Transverse colon (tissue), 4 donors: ENCODE results near the gene NCAPD2. TPM values are rescaled to one million over a fixed set of nuclear protein-coding genes. Genes with fewer than 3 reads are reported as not detected.
"Not testable (repeated sequence)": the region's sequence is repeated elsewhere in the genome, so short reads cannot be mapped to it uniquely, and the experiment has no call there.

Source experiments
- DNase-seq: peaks from one replicate; pipeline ENCODE4 v3.0.0-alpha.2; 2019
- H3K27ac ChIP-seq, 4 donors: fragments of 200-600 bp; sonication (generic); 2 replicates each; pipeline ENCODE4 v1.5.1; 2016 to 2018; ENCODE audit warnings: inconsistent platforms in 4 of 4
- H3K27me3 ChIP-seq: fragments of 200-600 bp; sonication (generic); 2 replicates; pipeline ENCODE4 v1.5.1; 2017; ENCODE audit warnings: inconsistent platforms
- H3K36me3 ChIP-seq, 4 donors: fragments of 200-600 bp; sonication (generic); 2 replicates each; pipeline ENCODE4 v1.5.1; 2017 to 2019; ENCODE audit warnings: inconsistent platforms in 4 of 4
- H3K4me1 ChIP-seq, 4 donors: fragments of 200-600 bp; sonication (generic); 2 replicates each; pipeline ENCODE4 v1.5.1; 2017 to 2020; ENCODE audit warnings: inconsistent platforms in 4 of 4
- H3K4me3 ChIP-seq, 4 donors: fragments of 200-600 bp; sonication (generic); 1 replicate in 1 of 4; 2 replicates in 3 of 4; pipeline versions ENCODE4 v1.5.1 to v1.6.1; 2017 to 2019; ENCODE audit warnings: inconsistent platforms in 4 of 4
- H3K9me3 ChIP-seq, 2 donors: fragments of 200-600 bp; sonication (generic); 2 replicates each; pipeline ENCODE4 v1.5.1; 2017 to 2019; ENCODE audit warnings: inconsistent platforms in 2 of 2
- CTCF ChIP-seq, 5 experiments: fragments of 200-600 bp in 3 of 5; fragments of 450-650 bp in 2 of 5; sonication (generic) in 3 of 5; IDR thresholded peaks; 1 replicate in 2 of 5; 2 replicates in 3 of 5; pipeline ENCODE4 v1.5.1; 2016 to 2017; ENCODE audit warnings: antibody characterized with exemption in 5 of 5, inconsistent platforms in 3 of 5, mild to moderate bottlenecking in 2 of 5, moderate library complexity in 1 of 5
- EP300 ChIP-seq: sonication (generic); formaldehyde crosslinking; IDR thresholded peaks from one replicate; pipeline ENCODE4 v1.6.1; 2017; ENCODE audit warnings: antibody characterized with exemption, low read depth
- POLR2A ChIP-seq: fragments of 450-650 bp; IDR thresholded peaks from one replicate; pipeline ENCODE4 v1.6.1; 2016; ENCODE audit warnings: antibody characterized with exemption, mild to moderate bottlenecking, moderate library complexity
- POLR2AphosphoS5 ChIP-seq, 3 donors: sonication (generic); formaldehyde crosslinking; IDR thresholded peaks; one replicate each; pipeline ENCODE4 v1.6.1; 2016; ENCODE audit warnings: antibody characterized with exemption in 3 of 3
- WGBS, 2 donors: methylation state at CpG; one replicate each; pipeline ENCODE4 v1.1.5; 2018; ENCODE audit warnings: low coverage in 1 of 2; 5-methylcytosine and 5-hydroxymethylcytosine counted together
- in situ Hi-C, 4 donors: fragments of 200-750 bp; cut with MboI; loops; one replicate each; pipeline versions ENCODE4 v1.15.0 to v1.15.1; 2017; ENCODE audit warnings: low sequenced_read_pairs in 3 of 4, low pct_ligation_motif_present in 1 of 4, low pct_unique_long_range_greater_than_20kb in 1 of 4
- intact Hi-C: fragments of 100-400 bp; cut with DNase I; formaldehyde crosslinking; loops from one replicate; pipeline ENCODE4 v1.15.1; 2023; ENCODE audit warnings: low total_unique reads
- total RNA-seq, 4 donors: library from RNA; depleted of rRNA; stranded (reverse); fragments of >200 nt; gene quantifications; one replicate each; pipeline ENCODE4 v1.1.0, GENCODE V29; 2016

Gene NCAPD2
- total RNA-seq, 4 donors from 2014 or later, result 18.3 to 20.2 (median 19.2) TPM

GRCh38 chr12:6554168-6555017 lies 60.5 kb downstream of the NCAPD2 start:
- Histone ChIP-seq H3K27me3 (no peaks in the 10 kb centered on the region), H3K27ac (peak overlapping the region; percentile 75 to 91 (median 83)), H3K9me3 (no peaks in the 10 kb centered on the region), H3K36me3 (peaks cover 0 to 8% (median 0%) of the 10 kb centered on the region in 4 donors), H3K4me3 (peak overlapping the region; percentile 26 to 76 (median 70)), H3K4me1 (peaks cover 37 to 63% (median 44%) of the 10 kb centered on the region in 4 donors)
- TF ChIP-seq POLR2AphosphoS5 (IDR thresholded peaks at IDR 0.05), result no peak
- peak; percentile 54 to 63 (median 58) for TF ChIP-seq CTCF (IDR thresholded peaks at IDR 0.05)
- DNase-seq, result peak; percentile 79
- intact Hi-C loops, result loop anchor here (10.0 kb wide), 1 partner anchor 220 kb away; no protein-coding TSS in a partner anchor
- WGBS, 2 donors, result 36 to 45% methylated on average over 7 to 22 of the region's 22 CpGs
- in situ Hi-C loops, result no loop called here

GRCh38 chr12:6555018-6555691 lies 61.3 kb downstream of the NCAPD2 start:
- Histone ChIP-seq H3K27me3 (no peaks in the 10 kb centered on the region), H3K27ac (peak overlapping the region; percentile 75 to 91 (median 83)), H3K4me1 (peaks cover 37 to 57% (median 43%) of the 10 kb centered on the region in 4 donors), H3K36me3 (peaks cover 0 to 16% (median 2%) of the 10 kb centered on the region in 4 donors), H3K4me3 (peak overlapping the region; percentile 68 to 77 (median 74)), H3K9me3 (no peaks in the 10 kb centered on the region)
- in situ Hi-C loops (no loop called here), intact Hi-C loops (loop anchor here (10.0 kb wide), 1 partner anchor 220 kb away; no protein-coding TSS in a partner anchor)
- 49 to 54% methylated on average over 5 to 61 of the region's 61 CpGs for WGBS, 2 donors
- TF ChIP-seq EP300 (no peak), CTCF (IDR thresholded peaks at IDR 0.05) (no peak), POLR2A (no peak), POLR2AphosphoS5 (IDR thresholded peaks at IDR 0.05) (no peak)
- no peak for DNase-seq

- 61 to 77% methylated on average over 4 to 7 of the region's 7 CpGs for WGBS, 2 donors
- H3K36me3 ChIP-seq, result peaks cover 0 to 27% (median 8%) of the 10 kb centered on the region in 4 donors
- in situ Hi-C loops, H3K9me3 ChIP-seq, DNase-seq, H3K27me3 ChIP-seq: not testable (repeated sequence)
- H3K4me3 ChIP-seq, result peak overlapping the region in 2 of 4 donors; percentile 68 to 76
- peak overlapping the region; percentile 75 to 91 (median 83) for H3K27ac ChIP-seq
- intact Hi-C loops, result loop anchor here (10.0 kb wide), 1 partner anchor 222 kb away; no protein-coding TSS in a partner anchor
- H3K4me1 ChIP-seq, result peaks cover 26 to 44% (median 34%) of the 10 kb centered on the region in 4 donors
Observed at GRCh38 chr12:6556496-6556817, 62.6 kb downstream of the NCAPD2 start.

- intact Hi-C loops (loop anchor here (10.0 kb wide), 1 partner anchor 222 kb away; no protein-coding TSS in a partner anchor), in situ Hi-C loops (no loop called here)
- DNase-seq, result no peak
- Histone ChIP-seq H3K36me3 (peaks cover 0 to 30% (median 10%) of the 10 kb centered on the region in 4 donors), H3K27me3 (no peaks in the 10 kb centered on the region), H3K27ac (peak overlapping the region in 2 of 4 donors; percentile 75 to 91), H3K4me1 (peaks cover 22 to 40% (median 30%) of the 10 kb centered on the region in 4 donors), H3K4me3 (no peak overlapping the region), H3K9me3 (no peaks in the 10 kb centered on the region)
- no peak for TF ChIP-seq POLR2A
- TF ChIP-seq EP300, result no peak
- TF ChIP-seq CTCF (IDR thresholded peaks at IDR 0.05), result no peak
- TF ChIP-seq POLR2AphosphoS5 (IDR thresholded peaks at IDR 0.05), result no peak
- WGBS, 2 donors, result 89% methylated on average over 4 of the region's 4 CpGs; no CpG with 5 or more reads in 1 of the 2 donors
Observed at GRCh38 chr12:6556857-6557256, 63.0 kb downstream of the NCAPD2 start.
